SU-DHL-6 (cell line): Measurements from ENCODE around the gene MTF2.

Experiments used
- H2AFZ ChIP-seq: fragments of 200-600 bp; sonication (generic); 2 replicates; pipeline ENCODE4 v1.6.1; 2014; ENCODE audit warnings: low read depth, mild to moderate bottlenecking, moderate library complexity, mixed read lengths, antibody characterized with exemption, low read length; ENCODE audit not compliant: severe bottlenecking
- H3F3A ChIP-seq: fragments of 200-600 bp; shearing (Covaris generic); 2 replicates; pipeline ENCODE4 v1.6.0; 2016; ENCODE audit warnings: antibody characterized with exemption, mild to moderate bottlenecking; ENCODE audit not compliant: insufficient read depth
- H3K27ac ChIP-seq: fragments of 200-600 bp; sonication (generic); 2 replicates; pipeline ENCODE4 v1.5.1; 2016; ENCODE audit warnings: low read depth, mild to moderate bottlenecking, low read length, moderate library complexity, mixed read lengths
- H3K27me3 ChIP-seq: fragments of 200-600 bp; sonication (generic), shearing (Covaris generic); 2 replicates; pipeline ENCODE4 v1.6.0; 2014; ENCODE audit warnings: mild to moderate bottlenecking, low read length
- H3K36me3 ChIP-seq: fragments of 200-600 bp; sonication (generic); 2 replicates; pipeline ENCODE4 v1.6.1; 2014; ENCODE audit warnings: mild to moderate bottlenecking, low read length, mixed read lengths
- H3K4me2 ChIP-seq: fragments of 300-600, 200-600 bp; shearing (Covaris generic), sonication (generic); 2 replicates; pipeline ENCODE4 v1.6.0; 2014; ENCODE audit warnings: low read length, low read depth, mild to moderate bottlenecking; ENCODE audit not compliant: poor library complexity, severe bottlenecking
- H3K4me3 ChIP-seq: fragments of 200-600 bp; sonication (generic); 2 replicates; pipeline ENCODE4 v1.5.1; 2014; ENCODE audit warnings: antibody characterized with exemption, low read length, mild to moderate bottlenecking, mixed read lengths; ENCODE audit not compliant: insufficient read depth, poor library complexity, severe bottlenecking
- H3K79me2 ChIP-seq: fragments of 200-600 bp; sonication (generic); 2 replicates; pipeline ENCODE4 v1.6.1; 2014; ENCODE audit warnings: mild to moderate bottlenecking, low read length, moderate library complexity; ENCODE audit not compliant: insufficient read depth
- H3K9ac ChIP-seq: fragments of 200-600 bp; sonication (generic); 2 replicates; pipeline ENCODE4 v1.7.0; 2014; ENCODE audit warnings: mild to moderate bottlenecking, low read length
- H3K9me2 ChIP-seq: fragments of 200-600 bp; sonication (generic); replicated peaks from 2 replicates; pipeline ENCODE4 v1.6.1; 2014; ENCODE audit warnings: low read length; ENCODE audit not compliant: insufficient read depth
- H3K9me3 ChIP-seq: fragments of 200-600 bp; sonication (generic); 2 replicates; pipeline ENCODE4 v1.6.1; 2014; ENCODE audit warnings: low read length, mixed read lengths; ENCODE audit not compliant: insufficient read depth
- H4K20me1 ChIP-seq: fragments of 200-600 bp; sonication (generic); 2 replicates; pipeline ENCODE4 v1.6.1; 2014; ENCODE audit warnings: low read depth, mild to moderate bottlenecking, antibody characterized with exemption, low read length, moderate library complexity, mixed read lengths
- EZH2phosphoT487 ChIP-seq: fragments of 200-600 bp; sonication (generic), shearing (Covaris generic); conservative IDR thresholded peaks from 2 replicates; pipeline ENCODE4 v1.6.1; 2018; ENCODE audit warnings: mild to moderate bottlenecking, antibody characterized with exemption, low read length, moderate library complexity, mixed read lengths
- TF ChIP-seq, protein P1 (sequence below): fragments of 200-600 bp; sonication (generic); IDR thresholded peaks from one replicate; pipeline ENCODE4 v1.5.1; 2017; ENCODE audit warnings: antibody characterized with exemption, mild to moderate bottlenecking, low read length, moderate library complexity; ENCODE audit not compliant: insufficient read depth, poor library complexity, severe bottlenecking

The MTF2 gene

DNA sequence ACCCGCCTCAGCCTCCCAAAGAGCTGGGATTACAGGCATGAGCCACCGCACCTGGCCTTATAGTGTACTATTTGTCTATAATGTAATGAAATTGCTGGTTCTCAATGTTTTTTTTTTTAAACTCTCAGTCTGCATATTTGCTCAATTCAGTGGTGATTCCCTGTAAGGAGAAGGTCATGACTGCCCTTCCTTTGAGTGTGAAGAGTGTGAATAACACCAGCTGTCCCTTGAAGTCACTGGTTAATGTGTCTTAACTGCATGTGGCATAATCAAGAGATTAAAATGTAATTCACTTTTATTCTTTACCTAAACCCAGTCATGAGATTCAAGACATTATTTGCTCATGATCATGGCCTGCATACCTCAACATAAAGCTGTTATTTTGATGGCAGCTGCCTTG, 30.5 kb downstream of the MTF2 start:
- H3K4me3 ChIP-seq = no peak overlapping the region
- H3F3A ChIP-seq = peaks cover 11% of the 10 kb centered on the region; the same call in 1 of the 2 replicates
- H3K4me2 ChIP-seq = no peak overlapping the region
- H3K9me3 ChIP-seq = no peaks in the 10 kb centered on the region
- H3K27me3 ChIP-seq = no peaks in the 10 kb centered on the region
- H4K20me1 ChIP-seq = peaks cover 23% of the 10 kb centered on the region
- H3K79me2 ChIP-seq = peaks cover 100% of the 10 kb centered on the region
- peaks cover 52% of the 10 kb centered on the region for H3K36me3 ChIP-seq
- no peak overlapping the region for H2AFZ ChIP-seq
- TF ChIP-seq, protein P1, sequence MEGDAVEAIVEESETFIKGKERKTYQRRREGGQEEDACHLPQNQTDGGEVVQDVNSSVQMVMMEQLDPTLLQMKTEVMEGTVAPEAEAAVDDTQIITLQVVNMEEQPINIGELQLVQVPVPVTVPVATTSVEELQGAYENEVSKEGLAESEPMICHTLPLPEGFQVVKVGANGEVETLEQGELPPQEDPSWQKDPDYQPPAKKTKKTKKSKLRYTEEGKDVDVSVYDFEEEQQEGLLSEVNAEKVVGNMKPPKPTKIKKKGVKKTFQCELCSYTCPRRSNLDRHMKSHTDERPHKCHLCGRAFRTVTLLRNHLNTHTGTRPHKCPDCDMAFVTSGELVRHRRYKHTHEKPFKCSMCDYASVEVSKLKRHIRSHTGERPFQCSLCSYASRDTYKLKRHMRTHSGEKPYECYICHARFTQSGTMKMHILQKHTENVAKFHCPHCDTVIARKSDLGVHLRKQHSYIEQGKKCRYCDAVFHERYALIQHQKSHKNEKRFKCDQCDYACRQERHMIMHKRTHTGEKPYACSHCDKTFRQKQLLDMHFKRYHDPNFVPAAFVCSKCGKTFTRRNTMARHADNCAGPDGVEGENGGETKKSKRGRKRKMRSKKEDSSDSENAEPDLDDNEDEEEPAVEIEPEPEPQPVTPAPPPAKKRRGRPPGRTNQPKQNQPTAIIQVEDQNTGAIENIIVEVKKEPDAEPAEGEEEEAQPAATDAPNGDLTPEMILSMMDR = no peak
- no peak for TF ChIP-seq EZH2phosphoT487
- H3K9me2 ChIP-seq = no peaks in the 10 kb centered on the region
- no peak overlapping the region for H3K9ac ChIP-seq
- no peak overlapping the region for H3K27ac ChIP-seq

DNA sequence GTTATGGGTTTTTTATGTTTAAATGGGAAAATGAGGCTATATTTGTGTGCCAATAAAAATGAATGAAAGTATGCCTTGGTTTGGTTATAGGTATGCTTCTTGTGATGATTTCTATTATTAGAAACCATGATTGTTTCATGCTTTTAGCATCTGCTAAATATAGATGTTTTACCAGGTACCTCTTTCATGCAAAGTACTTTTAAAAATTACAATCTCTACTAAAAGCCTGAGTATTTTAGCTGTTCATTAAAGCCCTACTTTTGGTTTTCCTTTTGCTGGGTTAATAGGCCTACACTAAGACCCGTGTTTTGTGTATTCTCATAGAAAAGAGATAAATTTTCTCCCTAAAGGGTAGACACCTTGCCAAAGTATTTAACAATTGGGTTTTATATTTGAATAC, 32.0 kb downstream of the MTF2 start:
- Histone ChIP-seq H3K4me3 (no peak overlapping the region), H3K36me3 (peaks cover 58% of the 10 kb centered on the region), H3K79me2 (peaks cover 93% of the 10 kb centered on the region), H3K9me2 (no peaks in the 10 kb centered on the region), H3K4me2 (no peak overlapping the region), H3K9ac (no peak overlapping the region), H2AFZ (no peak overlapping the region), H3K9me3 (no peaks in the 10 kb centered on the region), H3K27me3 (no peaks in the 10 kb centered on the region), H4K20me1 (peaks cover 27% of the 10 kb centered on the region), H3F3A (peaks cover 18% of the 10 kb centered on the region; the same call in 1 of the 2 replicates), H3K27ac (peak overlapping the region; percentile 2; the same call in 1 of the 2 replicates)
- TF ChIP-seq EZH2phosphoT487 = no peak
- TF ChIP-seq, protein P1 = no peak

DNA sequence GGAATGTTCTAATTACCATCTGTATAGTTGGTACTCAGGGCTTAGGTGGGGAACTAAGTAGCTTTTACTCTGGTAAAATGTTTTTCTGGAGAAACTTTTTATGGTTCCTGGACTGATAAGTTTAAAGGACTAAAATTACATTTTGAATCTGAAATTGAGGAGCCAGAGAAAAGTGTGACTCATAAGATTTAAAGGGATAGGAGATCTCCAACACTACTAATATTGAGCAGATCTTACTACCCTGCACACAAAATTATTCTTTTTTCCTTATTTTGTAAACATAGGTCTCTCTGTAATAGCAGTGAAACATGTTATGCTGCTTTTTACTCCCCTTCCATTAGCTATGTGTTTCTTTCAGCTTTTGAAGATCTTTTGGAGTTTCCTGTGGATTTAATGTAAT, 32.5 kb downstream of the MTF2 start:
- H3K9me3 ChIP-seq = no peaks in the 10 kb centered on the region
- H3K27me3 ChIP-seq = no peaks in the 10 kb centered on the region
- no peak overlapping the region for H3K4me3 ChIP-seq
- no peaks in the 10 kb centered on the region for H3K9me2 ChIP-seq
- H3K79me2 ChIP-seq = peaks cover 92% of the 10 kb centered on the region
- peak overlapping the region; percentile 35; the same call in 1 of the 2 replicates for H3K27ac ChIP-seq
- peaks cover 18% of the 10 kb centered on the region; the same call in 1 of the 2 replicates for H3F3A ChIP-seq
- H4K20me1 ChIP-seq = peaks cover 27% of the 10 kb centered on the region
- TF ChIP-seq, protein P1 = no peak
- no peak for TF ChIP-seq EZH2phosphoT487
- H2AFZ ChIP-seq = no peak overlapping the region
- H3K4me2 ChIP-seq = no peak overlapping the region
- peaks cover 57% of the 10 kb centered on the region for H3K36me3 ChIP-seq
- no peak overlapping the region for H3K9ac ChIP-seq
